Endothelial cell of umbilical vein (primary cell): ENCODE results near the gene LGR4.

Experiments
- EZH2 ChIP-seq: IDR thresholded peaks from 2 replicates; pipeline ENCODE4 v1.6.1; 2012; ENCODE audit warnings: borderline replicate concordance, low read depth, mild to moderate bottlenecking, moderate library complexity, low read length, inconsistent platforms; ENCODE audit not compliant: severe bottlenecking
- FOS ChIP-seq: IDR thresholded peaks from 2 replicates; pipeline ENCODE4 v1.6.1; 2011; ENCODE audit warnings: mild to moderate bottlenecking, low read length, moderate library complexity, borderline replicate concordance; ENCODE audit not compliant: insufficient read depth
- JUN ChIP-seq: IDR thresholded peaks from 2 replicates; pipeline ENCODE4 v1.6.1; 2011; ENCODE audit warnings: borderline replicate concordance, low read depth; ENCODE audit not compliant: insufficient read length, insufficient read depth
- MAX ChIP-seq: IDR thresholded peaks from 2 replicates; pipeline ENCODE4 v1.6.1; 2011; ENCODE audit not compliant: insufficient read depth, insufficient read length
- POLR2A ChIP-seq: IDR thresholded peaks from 2 replicates; pipeline ENCODE4 v1.6.1; 2012; ENCODE audit warnings: low read depth, mild to moderate bottlenecking, control low read depth, low read length
- POLR2AphosphoS5 ChIP-seq: IDR thresholded peaks from 2 replicates; pipeline ENCODE4 v1.6.1; 2012; ENCODE audit warnings: low read depth, mild to moderate bottlenecking, control low read depth, low read length, moderate library complexity; ENCODE audit not compliant: insufficient read depth
- TF ChIP-seq, protein P1 (sequence below), 2 donors: IDR thresholded peaks; 1 replicate in 1 of 2; 2 replicates in 1 of 2; pipeline ENCODE4 v1.5.1; 2011; ENCODE audit warnings: low read length in 2 of 2, mild to moderate bottlenecking in 2 of 2, moderate library complexity in 2 of 2, control low read depth in 1 of 2, inconsistent platforms in 1 of 2, low read depth in 1 of 2; ENCODE audit not compliant: insufficient read depth in 1 of 2; ENCODE audit errors: extremely low read depth in 1 of 2

DNA sequence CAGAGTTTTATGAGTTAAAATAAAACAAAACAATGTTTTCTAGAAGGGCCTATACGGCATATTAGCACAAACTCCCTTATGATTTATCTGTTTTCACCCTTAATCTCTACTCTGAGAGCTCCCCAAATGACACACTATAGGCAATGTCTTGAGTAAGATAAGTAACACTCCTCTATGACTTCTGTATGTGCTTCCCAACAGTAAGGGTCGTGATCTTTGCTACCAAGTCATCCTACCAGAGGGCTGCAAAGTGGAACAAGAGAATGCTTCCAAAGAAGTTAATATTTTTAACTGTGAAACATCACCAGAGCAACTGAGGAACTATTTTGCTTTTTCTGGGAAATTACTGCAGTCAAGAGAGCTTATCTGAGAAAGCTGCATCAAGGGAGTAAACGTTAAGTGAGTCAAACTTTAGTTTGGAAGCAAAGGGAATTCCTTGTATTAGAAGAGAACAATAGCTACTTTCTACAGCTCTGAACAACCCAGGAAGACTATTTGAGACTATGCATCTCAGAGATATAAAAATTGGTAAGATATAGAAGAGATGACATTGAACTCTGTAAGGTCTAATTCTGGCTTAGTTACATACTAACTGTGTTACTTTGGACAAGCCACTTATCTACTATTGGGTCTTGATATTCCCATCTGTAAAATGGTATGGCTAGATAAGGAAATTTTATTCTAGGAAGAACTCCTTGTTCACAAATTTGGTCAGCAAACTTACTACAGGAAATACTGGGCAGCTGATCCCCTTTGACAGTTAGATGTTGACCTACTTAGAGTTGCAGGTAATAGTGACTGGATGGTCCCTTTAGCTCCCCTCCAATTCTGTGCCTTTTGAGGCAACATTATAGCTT, 65.9 kb downstream of the LGR4 start:
- TF ChIP-seq POLR2A (no peak), EZH2 (no peak), POLR2AphosphoS5 (no peak), MAX (no peak), FOS (no peak), JUN (no peak)
- TF ChIP-seq, protein P1, sequence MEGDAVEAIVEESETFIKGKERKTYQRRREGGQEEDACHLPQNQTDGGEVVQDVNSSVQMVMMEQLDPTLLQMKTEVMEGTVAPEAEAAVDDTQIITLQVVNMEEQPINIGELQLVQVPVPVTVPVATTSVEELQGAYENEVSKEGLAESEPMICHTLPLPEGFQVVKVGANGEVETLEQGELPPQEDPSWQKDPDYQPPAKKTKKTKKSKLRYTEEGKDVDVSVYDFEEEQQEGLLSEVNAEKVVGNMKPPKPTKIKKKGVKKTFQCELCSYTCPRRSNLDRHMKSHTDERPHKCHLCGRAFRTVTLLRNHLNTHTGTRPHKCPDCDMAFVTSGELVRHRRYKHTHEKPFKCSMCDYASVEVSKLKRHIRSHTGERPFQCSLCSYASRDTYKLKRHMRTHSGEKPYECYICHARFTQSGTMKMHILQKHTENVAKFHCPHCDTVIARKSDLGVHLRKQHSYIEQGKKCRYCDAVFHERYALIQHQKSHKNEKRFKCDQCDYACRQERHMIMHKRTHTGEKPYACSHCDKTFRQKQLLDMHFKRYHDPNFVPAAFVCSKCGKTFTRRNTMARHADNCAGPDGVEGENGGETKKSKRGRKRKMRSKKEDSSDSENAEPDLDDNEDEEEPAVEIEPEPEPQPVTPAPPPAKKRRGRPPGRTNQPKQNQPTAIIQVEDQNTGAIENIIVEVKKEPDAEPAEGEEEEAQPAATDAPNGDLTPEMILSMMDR (IDR thresholded peaks at IDR 0.05; ENCODE audit: extremely low read depth in 1 of 2, insufficient read depth in 1 of 2, low read depth in 1 of 2, low read length in 2 of 2), result no peak
